GM12878 (cell line): Measurements from ENCODE around the gene HDAC5.

Source experiments
- ASH2L ChIP-seq: fragments of 300-600, 200-600 bp; sonication (generic); IDR thresholded peaks from 2 replicates; pipeline ENCODE4 v1.6.1; 2017; ENCODE audit warnings: low read depth, mild to moderate bottlenecking, borderline replicate concordance
- CHD2 ChIP-seq: IDR thresholded peaks from 2 replicates; pipeline ENCODE4 v1.6.1; 2011; ENCODE audit warnings: low read depth, low read length, improper control_type of control experiment, borderline replicate concordance
- CTCF ChIP-seq, 3 experiments: IDR thresholded peaks in 2 of 3; conservative IDR thresholded peaks in 1 of 3; 2 replicates each; pipeline ENCODE4 v1.5.1; 2011; ENCODE audit warnings: low read depth in 3 of 3, low read length in 3 of 3, mild to moderate bottlenecking in 3 of 3, control low read depth in 2 of 3, moderate library complexity in 2 of 3, inconsistent platforms in 1 of 3, mixed read lengths in 1 of 3; ENCODE audit not compliant: control insufficient read depth in 2 of 3, insufficient read depth in 1 of 3; ENCODE audit errors: extremely low read depth in 1 of 3
- SIN3A ChIP-seq: IDR thresholded peaks from 2 replicates; pipeline ENCODE4 v1.6.1; 2012; ENCODE audit warnings: low read depth, low read length, improper control_type of control experiment
- STAT3 ChIP-seq: IDR thresholded peaks from 2 replicates; pipeline ENCODE4 v1.6.1; 2011; ENCODE audit warnings: low read depth, low read length, improper control_type of control experiment

- TF ChIP-seq STAT3 (no peak), CTCF (IDR thresholded peaks at IDR 0.05 in 2 of 3, conservative IDR thresholded peaks at IDR 0.05 in 1 of 3; ENCODE audit: control insufficient read depth in 2 of 3, extremely low read depth in 1 of 3, insufficient read depth in 1 of 3, low read depth in 3 of 3, low read length in 3 of 3) (no peak), ASH2L (no peak), SIN3A (no peak), CHD2 (no peak)
These were observed 64.1 kb downstream of the HDAC5 start for GRCh38 chr17:44059101-44059892.
